H1 (cell line): Measurements from ENCODE around the gene SLC6A19. TPM values are rescaled to one million over a fixed set of nuclear protein-coding genes. Genes with fewer than 3 reads are reported as not detected.

Experiments
- CTCF ChIA-PET: fragments of 300-600 bp; sonication (Branson Sonifier 250); formaldehyde crosslinking; loops from one replicate; lab custom pipeline; 2021; ENCODE audit not compliant: partially characterized antibody; lab: Charles Lee
- POLR2A ChIA-PET: fragments of 300-600 bp; sonication (Branson Sonifier 250); formaldehyde crosslinking; loops from one replicate; lab custom pipeline; 2021; ENCODE audit warnings: inconsistent platforms; ENCODE audit not compliant: partially characterized antibody; lab: Charles Lee
- DNase-seq, 2 experiments: peaks; one replicate each; pipeline versions ENCODE4 v3.0.0 to v3.0.0-alpha.2; 2010 to 2022; ENCODE audit warnings: low spot score in 2 of 2, low read depth in 1 of 2, mixed read lengths in 1 of 2
- FAIRE-seq: peaks from 2 replicates; lab custom pipeline; 2011; peaks lifted over from hg19 to GRCh38; lab: Jason Lieb, UNC
- H2AFZ ChIP-seq: 2 replicates; pipeline ENCODE4 v1.8.1; 2012; ENCODE audit warnings: low read length, inconsistent platforms
- H2AK5ac ChIP-seq: 2 replicates; pipeline ENCODE4 v1.6.1; 2013; ENCODE audit warnings: low read depth, low read length
- H2BK120ac ChIP-seq: replicated peaks from 2 replicates; pipeline ENCODE3; 2013; ENCODE audit warnings: low read depth, low read length, inconsistent platforms
- H2BK12ac ChIP-seq: 2 replicates; pipeline ENCODE4 v1.6.1; 2013; ENCODE audit warnings: low read depth, low read length
- H2BK15ac ChIP-seq: 2 replicates; pipeline ENCODE4 v1.6.1; 2013; ENCODE audit warnings: low read length
- H2BK20ac ChIP-seq: 2 replicates; pipeline ENCODE4 v1.6.1; 2013; ENCODE audit warnings: low read length
- H2BK5ac ChIP-seq: 2 replicates; pipeline ENCODE4 v1.6.1; 2013; ENCODE audit warnings: low read depth, low read length
- H3K14ac ChIP-seq: 2 replicates; pipeline ENCODE4 v1.6.1; 2013; ENCODE audit warnings: inconsistent platforms; ENCODE audit not compliant: insufficient read length
- H3K18ac ChIP-seq: 2 replicates; pipeline ENCODE4 v1.6.1; 2013; ENCODE audit warnings: low read length; ENCODE audit errors: extremely low read depth
- H3K23ac ChIP-seq: 2 replicates; pipeline ENCODE4 v1.6.1; 2013; ENCODE audit warnings: inconsistent platforms; ENCODE audit not compliant: insufficient read length
- H3K23me2 ChIP-seq: 2 replicates; pipeline ENCODE4 v1.6.1; 2013; ENCODE audit warnings: low read depth, low read length
- H3K27ac ChIP-seq: 2 replicates; pipeline ENCODE4 v1.6.1; 2011; ENCODE audit warnings: low read depth, low read length, inconsistent platforms
- H3K27me3 ChIP-seq, 4 experiments: replicated peaks in 1 of 4; 1 replicate in 1 of 4; 2 replicates in 3 of 4; pipeline versions ENCODE4 v1.6.1 to v1.8.1; 2011 to 2013; ENCODE audit warnings: low read length in 3 of 4, mild to moderate bottlenecking in 3 of 4, inconsistent platforms in 2 of 4, mixed read lengths in 2 of 4, moderate library complexity in 1 of 4; ENCODE audit not compliant: control insufficient read depth in 3 of 4, insufficient read depth in 3 of 4; ENCODE audit errors: extremely low read depth in 1 of 4
- H3K36me3 ChIP-seq, 4 experiments: 2 replicates each; pipeline versions ENCODE4 v1.6.1 to v1.8.1; 2011 to 2013; ENCODE audit warnings: mild to moderate bottlenecking in 4 of 4, low read length in 3 of 4, moderate library complexity in 2 of 4, control low read depth in 1 of 4, inconsistent platforms in 1 of 4; ENCODE audit not compliant: insufficient read depth in 4 of 4, control insufficient read depth in 2 of 4
- H3K4ac ChIP-seq: replicated peaks from 2 replicates; pipeline ENCODE3; 2013; ENCODE audit warnings: low read length, low read depth, mixed read lengths, inconsistent platforms; ENCODE audit not compliant: insufficient read length
- H3K4me1 ChIP-seq, 4 experiments: replicated peaks in 1 of 4; 1 replicate in 1 of 4; 2 replicates in 3 of 4; pipeline versions ENCODE4 v1.6.1 to v1.8.1; 2011 to 2013; ENCODE audit warnings: low read length in 3 of 4, inconsistent platforms in 2 of 4, mixed read lengths in 1 of 4; ENCODE audit not compliant: insufficient read depth in 4 of 4, control insufficient read depth in 3 of 4
- H3K4me2 ChIP-seq, 2 experiments: 2 replicates each; pipeline versions ENCODE4 v1.6.1 to v1.8.1; 2011 to 2013; ENCODE audit warnings: low read depth in 2 of 2, low read length in 2 of 2, control low read depth in 1 of 2, inconsistent platforms in 1 of 2, mild to moderate bottlenecking in 1 of 2; ENCODE audit not compliant: insufficient read depth in 1 of 2
- H3K4me3 ChIP-seq, 4 experiments: fragments of 200-600, 300-600 bp in 1 of 4; sonication (generic), shearing (Covaris generic), sonication (Bioruptor Twin) in 1 of 4; 2 replicates each; pipeline versions ENCODE4 v1.5.1 to v1.8.1; 2011 to 2016; ENCODE audit warnings: low read length in 4 of 4, low read depth in 3 of 4, control low read depth in 2 of 4, inconsistent platforms in 2 of 4, mild to moderate bottlenecking in 2 of 4, mixed read lengths in 1 of 4, moderate library complexity in 1 of 4; ENCODE audit not compliant: insufficient read depth in 2 of 4; ENCODE audit errors: extremely low read depth in 1 of 4
- H3K56ac ChIP-seq: replicated peaks from 2 replicates; pipeline ENCODE3; 2013; ENCODE audit warnings: low read depth, mild to moderate bottlenecking, mixed read lengths, low read length, inconsistent platforms; ENCODE audit not compliant: insufficient read length
- H3K79me1 ChIP-seq: 2 replicates; pipeline ENCODE4 v1.6.1; 2013; ENCODE audit warnings: low read depth, low read length, control low read depth
- H3K79me2 ChIP-seq, 2 experiments: 2 replicates each; pipeline versions ENCODE4 v1.6.1 to v1.8.1; 2012 to 2013; ENCODE audit warnings: low read length in 2 of 2, mild to moderate bottlenecking in 2 of 2, inconsistent platforms in 1 of 2; ENCODE audit not compliant: insufficient read depth in 2 of 2, control insufficient read depth in 1 of 2
- H3K9ac ChIP-seq, 4 experiments: replicated peaks in 1 of 4; 1 replicate in 1 of 4; 2 replicates in 3 of 4; pipeline versions ENCODE4 v1.6.1 to v1.8.1; 2011 to 2013; ENCODE audit warnings: low read depth in 3 of 4, low read length in 3 of 4, control low read depth in 2 of 4, mild to moderate bottlenecking in 2 of 4, moderate library complexity in 2 of 4, inconsistent platforms in 1 of 4; ENCODE audit errors: extremely low read depth in 1 of 4
- H3K9me3 ChIP-seq, 2 experiments: 2 replicates each; pipeline versions ENCODE4 v1.6.1 to v1.8.1; 2012 to 2013; ENCODE audit warnings: mild to moderate bottlenecking in 2 of 2, moderate library complexity in 2 of 2, control low read depth in 1 of 2, inconsistent platforms in 1 of 2, low read depth in 1 of 2, low read length in 1 of 2, mixed read lengths in 1 of 2; ENCODE audit not compliant: insufficient read depth in 2 of 2
- H4K20me1 ChIP-seq, 2 experiments: replicated peaks in 1 of 2; 2 replicates each; pipeline versions ENCODE3 to v1.8.1; 2011 to 2013; ENCODE audit warnings: inconsistent platforms in 2 of 2, low read length in 2 of 2, mild to moderate bottlenecking in 1 of 2; ENCODE audit not compliant: insufficient read depth in 2 of 2, control insufficient read depth in 1 of 2
- H4K5ac ChIP-seq: 2 replicates; pipeline ENCODE4 v1.6.1; 2013; ENCODE audit warnings: low read length, low read depth, mixed read lengths, inconsistent platforms; ENCODE audit not compliant: insufficient read length
- H4K8ac ChIP-seq: 2 replicates; pipeline ENCODE4 v1.8.0; 2013; ENCODE audit warnings: mild to moderate bottlenecking, moderate library complexity, low read length, inconsistent platforms; ENCODE audit not compliant: insufficient read depth; ENCODE audit errors: extremely low read depth
- H4K91ac ChIP-seq: replicated peaks from 2 replicates; pipeline ENCODE3; 2013; ENCODE audit warnings: low read length, mixed read lengths, inconsistent platforms; ENCODE audit not compliant: insufficient read length
- CBX5 ChIP-seq: fragments of 300-800, 300-1000 bp; sonication (generic); IDR thresholded peaks from 2 replicates; pipeline ENCODE4 v1.7.1; 2016; ENCODE audit warnings: antibody characterized with exemption, low read length, low read depth
- CBX8 ChIP-seq: fragments of 300-800, 300-1000 bp; sonication (generic); IDR thresholded peaks from 2 replicates; pipeline ENCODE4 v1.7.1; 2016; ENCODE audit warnings: low read depth, low read length, borderline replicate concordance
- CEBPB ChIP-seq: IDR thresholded peaks from 2 replicates; pipeline ENCODE4 v1.6.1; 2012; ENCODE audit warnings: low read depth, low read length
- EP300 ChIP-seq, 2 experiments: IDR thresholded peaks; 1 replicate in 1 of 2; 2 replicates in 1 of 2; pipeline ENCODE4 v1.6.1; 2011 to 2012; ENCODE audit warnings: low read depth in 2 of 2, low read length in 2 of 2, mild to moderate bottlenecking in 2 of 2, borderline replicate concordance in 1 of 2, inconsistent platforms in 1 of 2, moderate library complexity in 1 of 2
- EZH2 ChIP-seq: fragments of 200-600 bp; sonication (generic); IDR thresholded peaks from 2 replicates; pipeline ENCODE4 v1.7.1; 2012; ENCODE audit warnings: low read depth, mild to moderate bottlenecking, moderate library complexity, low read length, inconsistent platforms; ENCODE audit not compliant: severe bottlenecking
- JUN ChIP-seq: IDR thresholded peaks from 2 replicates; pipeline ENCODE4 v1.6.1; 2011; ENCODE audit warnings: low read depth, mild to moderate bottlenecking, improper control_type of control experiment, low read length
- RXRA ChIP-seq: IDR thresholded peaks from 2 replicates; pipeline ENCODE4 v1.6.1; 2011; ENCODE audit warnings: low read depth, mild to moderate bottlenecking, low read length, moderate library complexity; ENCODE audit not compliant: insufficient read depth
- SIRT6 ChIP-seq: IDR thresholded peaks from one replicate; pipeline ENCODE4 v1.7.1; 2012; ENCODE audit warnings: low read length, inconsistent platforms
- SP4 ChIP-seq: IDR thresholded peaks from 2 replicates; pipeline ENCODE4 v1.6.1; 2012; ENCODE audit warnings: low read length, inconsistent platforms
- TBP ChIP-seq: IDR thresholded peaks from 2 replicates; pipeline ENCODE4 v1.6.1; 2011; ENCODE audit warnings: low read depth, low read length, improper control_type of control experiment
- TEAD4 ChIP-seq: IDR thresholded peaks from 2 replicates; pipeline ENCODE4 v1.6.1; 2012; ENCODE audit warnings: low read depth, low read length, inconsistent platforms, mixed read lengths
- WGBS, 2 experiments: shearing (Covaris generic) in 1 of 2; methylation state at CpG; one replicate each; pipeline versions ENCODE4 v1.1.6 to v1.1.7; 2013 to 2015; ENCODE audit warnings: low lambda C conversion rate in 2 of 2, mixed read lengths in 2 of 2, inconsistent platforms in 1 of 2, low coverage in 1 of 2, missing lambda C conversion rate in 1 of 2; ENCODE audit not compliant: insufficient replicate concordance in 2 of 2, insufficient coverage in 1 of 2, insufficient read length in 1 of 2; ENCODE audit errors: extremely low coverage in 1 of 2, missing lambda C conversion rate in 1 of 2; 5-methylcytosine and 5-hydroxymethylcytosine counted together
- polyA plus RNA-seq, 7 experiments: library from polyadenylated mRNA; depleted of rRNA in 3 of 7; stranded (reverse) in 5 of 7; unstranded in 2 of 7; fragments of >200 nt in 5 of 7; fragments of 200-250 nt in 2 of 7; gene quantifications; 1 replicate in 5 of 7; 2 replicates in 1 of 7; 4 replicates in 1 of 7; pipeline versions ENCODE4 v1.2.1 to v1.2.3, GENCODE V29; 2011 to 2013; ENCODE audit warnings: missing spikeins in 2 of 7, mixed read lengths in 2 of 7
- total RNA-seq: library from RNA; stranded (reverse); fragmentation: NEBNext Ultra II Directional; extraction: Animal tissue kit (Norgen Biotek cat#: 25700); gene quantifications from 2 replicates; pipeline ENCODE4 v1.2.1, GENCODE V29; 2021
- TF ChIP-seq, protein P1 (sequence below): IDR thresholded peaks from 2 replicates; pipeline ENCODE4 v1.6.1; 2011; ENCODE audit warnings: low read length, improper control_type of control experiment
- TF ChIP-seq, protein P2 (sequence below): IDR thresholded peaks from 2 replicates; pipeline ENCODE4 v1.6.1; 2011; ENCODE audit warnings: low read depth, mild to moderate bottlenecking, low read length; ENCODE audit not compliant: insufficient read depth

SLC6A19 gene
- total and polyA plus RNA-seq, 2 of the 8 experiments (the other 6 are each of a cell fraction or from before 2014, with no cell fraction given), result 0.02 TPM; not detected in 1

DNA sequence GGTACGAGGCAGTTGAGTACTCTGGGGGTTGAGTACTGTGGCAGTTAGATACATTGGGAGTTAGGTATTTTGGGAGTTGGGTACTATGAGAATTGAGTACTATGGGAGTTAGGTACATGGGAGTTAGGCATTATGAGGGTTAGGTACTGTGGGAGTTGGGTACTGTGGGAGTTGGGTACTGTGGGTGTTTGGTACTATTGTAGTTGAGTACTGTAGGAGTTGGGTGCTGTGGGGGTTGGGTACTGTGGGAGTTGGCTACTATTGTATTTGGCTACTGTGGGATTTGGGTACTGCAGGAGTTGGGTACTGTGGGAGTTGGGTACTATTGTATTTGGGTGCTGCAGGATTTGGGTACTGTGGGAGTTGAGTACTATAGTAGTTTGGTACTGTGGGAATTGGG lies 4.8 kb upstream of the SLC6A19 start:
- Histone ChIP-seq H2BK15ac (no peak overlapping the region), H4K8ac (no peak overlapping the region), H2BK120ac (no peak overlapping the region), H2BK12ac (no peak overlapping the region), H2BK20ac (no peak overlapping the region), H3K27me3 (no peaks in the 10 kb centered on the region), H3K4ac (no peak overlapping the region), H4K91ac (no peak overlapping the region), H3K9ac (no peak overlapping the region), H3K4me2 (no peak overlapping the region), H3K23ac (no peak overlapping the region), H4K5ac (no peak overlapping the region), H2AFZ (no peak overlapping the region), H3K36me3 (no peaks in the 10 kb centered on the region), H3K27ac (no peak overlapping the region), H4K20me1 (no peaks in the 10 kb centered on the region), H3K14ac (no peak overlapping the region), H2BK5ac (no peak overlapping the region), H3K4me3 (no peak overlapping the region), H2AK5ac (no peak overlapping the region), H3K79me2 (no peaks in the 10 kb centered on the region), H3K56ac (no peak overlapping the region), H3K79me1 (no peaks in the 10 kb centered on the region), H3K18ac (no peak overlapping the region), H3K9me3 (no peaks in the 10 kb centered on the region), H3K23me2 (peaks cover 2% of the 10 kb centered on the region; the same call in 1 of the 2 replicates), H3K4me1 (no peaks in the 10 kb centered on the region; a peak in 1 of 7 replicates)
- no peak for DNase-seq
- no peak for FAIRE-seq
- POLR2A ChIA-PET, result no interaction called here
- CTCF ChIA-PET, result interaction anchor here (0.7 to 1.3 kb wide), 2 partner anchors 29 to 42 kb away, joined by 3 read pairs; no protein-coding TSS in a partner anchor
- whole genome bisulfite sequencing, 2 experiments, result 82% methylated on average over 1 of the region's 1 CpG; no CpG with 5 or more reads in 1 of the 2 experiments
- TF ChIP-seq, protein P1, sequence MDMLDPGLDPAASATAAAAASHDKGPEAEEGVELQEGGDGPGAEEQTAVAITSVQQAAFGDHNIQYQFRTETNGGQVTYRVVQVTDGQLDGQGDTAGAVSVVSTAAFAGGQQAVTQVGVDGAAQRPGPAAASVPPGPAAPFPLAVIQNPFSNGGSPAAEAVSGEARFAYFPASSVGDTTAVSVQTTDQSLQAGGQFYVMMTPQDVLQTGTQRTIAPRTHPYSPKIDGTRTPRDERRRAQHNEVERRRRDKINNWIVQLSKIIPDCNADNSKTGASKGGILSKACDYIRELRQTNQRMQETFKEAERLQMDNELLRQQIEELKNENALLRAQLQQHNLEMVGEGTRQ, result no peak
- no peak for TF ChIP-seq CBX5
- TF ChIP-seq TEAD4, result no peak
- TF ChIP-seq, protein P2, sequence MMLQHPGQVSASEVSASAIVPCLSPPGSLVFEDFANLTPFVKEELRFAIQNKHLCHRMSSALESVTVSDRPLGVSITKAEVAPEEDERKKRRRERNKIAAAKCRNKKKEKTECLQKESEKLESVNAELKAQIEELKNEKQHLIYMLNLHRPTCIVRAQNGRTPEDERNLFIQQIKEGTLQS, result no peak
- no peak for TF ChIP-seq EP300 (IDR thresholded peaks at IDR 0.05; ENCODE audit: borderline replicate concordance in 1 of 2, low read depth in 2 of 2, low read length in 2 of 2)
- TF ChIP-seq RXRA, result no peak
- TF ChIP-seq EZH2, result no peak
- TF ChIP-seq SIRT6, result no peak
- no peak for TF ChIP-seq CEBPB
- TF ChIP-seq TBP, result no peak
- TF ChIP-seq JUN, result no peak
- no peak for TF ChIP-seq SP4
- TF ChIP-seq CBX8, result no peak
